ACC112 (cell line): ENCODE results near the gene MYBPH.

Experiments used
- H2AFZ ChIP-seq: fragments of 200-600 bp; sonication (generic); one replicate; pipeline ENCODE4 v1.6.0; 2017; ENCODE audit warnings: antibody characterized with exemption, low read length; ENCODE audit not compliant: unreplicated experiment
- H3K27ac ChIP-seq: fragments of 200-600 bp; sonication (generic); 2 replicates; pipeline ENCODE4 v1.5.1; 2014; ENCODE audit warnings: low read depth, mild to moderate bottlenecking, antibody characterized with exemption, low read length, moderate library complexity
- H3K27me3 ChIP-seq: fragments of 200-600 bp; sonication (generic); 2 replicates; pipeline ENCODE4 v1.6.1; 2014; ENCODE audit warnings: mild to moderate bottlenecking, antibody characterized with exemption, low read length, moderate library complexity, mixed read lengths; ENCODE audit not compliant: insufficient read depth
- H3K36me3 ChIP-seq: fragments of 200-600 bp; sonication (generic); 2 replicates; pipeline ENCODE4 v1.6.1; 2016; ENCODE audit warnings: mild to moderate bottlenecking, antibody characterized with exemption, low read length, moderate library complexity, mixed read lengths; ENCODE audit not compliant: insufficient read depth
- H3K4me1 ChIP-seq: fragments of 200-600 bp; sonication (generic); one replicate; pipeline ENCODE4 v1.6.1; 2016; ENCODE audit warnings: low read length, mixed read lengths; ENCODE audit not compliant: insufficient read depth, unreplicated experiment, control insufficient read depth
- H3K4me3 ChIP-seq: fragments of 200-600 bp; sonication (generic); 2 replicates; pipeline ENCODE4 v1.5.1; 2014; ENCODE audit warnings: mild to moderate bottlenecking, low read depth, low read length
- H3K79me2 ChIP-seq: fragments of 200-600 bp; sonication (generic); one replicate; pipeline ENCODE4 v1.6.0; 2016; ENCODE audit warnings: low read length; ENCODE audit not compliant: control insufficient read depth, unreplicated experiment, insufficient read depth

The MYBPH gene

GRCh38 chr1:203153989-203154821, 21.4 kb downstream of the MYBPH start:
- H3K27ac ChIP-seq: peak overlapping the region; percentile 61
- peak overlapping the region; percentile 86 for H2AFZ ChIP-seq

GRCh38 chr1:203153051-203153988, 22.3 kb downstream of the MYBPH start:
- H3K4me3 ChIP-seq: 0 out of 2 replicates have a peak overlapping the region, but pooled peaks have one; percentile 0
- peaks cover 27% of the 10 kb centered on the region for H3K4me1 ChIP-seq
- H3K79me2 ChIP-seq: no peaks in the 10 kb centered on the region
- peak overlapping the region; percentile 86 for H2AFZ ChIP-seq
- no peaks in the 10 kb centered on the region for H3K27me3 ChIP-seq
- H3K27ac ChIP-seq: peak overlapping the region; percentile 61
- no peaks in the 10 kb centered on the region for H3K36me3 ChIP-seq

More at GRCh38 chr1:203153989-203154821, 21.4 kb downstream of the MYBPH start:
- Histone ChIP-seq H3K4me3 (0 out of 2 replicates have a peak overlapping the region, but pooled peaks have one; percentile 0), H3K4me1 (peaks cover 27% of the 10 kb centered on the region), H3K79me2 (no peaks in the 10 kb centered on the region), H3K36me3 (no peaks in the 10 kb centered on the region), H3K27me3 (no peaks in the 10 kb centered on the region)

GRCh38 chr1:203152158-203153034, 23.2 kb downstream of the MYBPH start:
- Histone ChIP-seq H3K4me3 (no peak overlapping the region), H3K36me3 (no peaks in the 10 kb centered on the region), H3K27me3 (no peaks in the 10 kb centered on the region), H2AFZ (no peak overlapping the region), H3K4me1 (peaks cover 27% of the 10 kb centered on the region), H3K27ac (no peak overlapping the region), H3K79me2 (no peaks in the 10 kb centered on the region)

DNA sequence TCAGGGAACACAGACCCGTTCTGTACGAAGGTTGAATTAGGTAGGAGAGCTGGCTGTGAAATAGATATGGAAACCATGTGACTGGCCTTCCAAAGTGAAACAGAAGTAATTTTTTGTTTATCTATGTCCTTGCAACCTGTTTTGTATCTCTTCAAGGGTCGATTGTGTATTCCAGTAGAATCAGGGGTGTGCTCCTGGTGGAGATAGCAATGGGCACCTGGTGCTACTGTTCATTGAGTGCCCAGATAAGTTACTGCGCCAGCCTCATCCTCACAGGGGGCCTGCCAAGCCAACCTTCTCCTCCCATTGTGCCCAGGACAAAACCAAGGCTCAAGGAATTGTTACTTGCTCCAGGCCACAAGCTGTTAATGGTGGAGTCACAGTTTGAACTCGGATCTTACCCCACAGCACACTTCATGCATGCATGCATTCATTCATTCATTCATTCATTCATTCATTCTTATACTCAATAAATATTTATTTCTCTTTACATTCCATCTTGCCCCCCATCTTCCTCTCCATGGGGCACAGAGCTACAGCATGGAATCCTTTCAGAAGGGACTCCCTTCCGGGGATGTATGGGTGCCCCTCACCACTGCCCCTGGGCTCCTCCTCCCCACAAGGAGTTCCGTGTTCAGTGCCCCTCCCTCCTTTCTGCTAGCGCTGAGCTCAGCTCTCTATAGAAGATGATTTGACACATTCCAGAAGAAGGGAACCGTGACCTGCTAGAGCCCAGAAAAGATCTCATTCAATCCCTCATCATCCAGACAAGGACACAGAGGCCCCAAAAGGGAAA, 24.1 kb downstream of the MYBPH start:
- no peaks in the 10 kb centered on the region for H3K79me2 ChIP-seq
- H3K4me1 ChIP-seq: peaks cover 27% of the 10 kb centered on the region
- H3K4me3 ChIP-seq: no peak overlapping the region
- no peaks in the 10 kb centered on the region for H3K27me3 ChIP-seq
- no peaks in the 10 kb centered on the region for H3K36me3 ChIP-seq
- no peak overlapping the region for H3K27ac ChIP-seq
- H2AFZ ChIP-seq: no peak overlapping the region

- Histone ChIP-seq H3K27ac (no peak overlapping the region), H3K4me1 (peaks cover 27% of the 10 kb centered on the region), H3K4me3 (no peak overlapping the region), H3K27me3 (no peaks in the 10 kb centered on the region), H2AFZ (no peak overlapping the region), H3K36me3 (no peaks in the 10 kb centered on the region), H3K79me2 (no peaks in the 10 kb centered on the region)
These were observed 24.9 kb downstream of the MYBPH start for GRCh38 chr1:203150511-203151297.

DNA sequence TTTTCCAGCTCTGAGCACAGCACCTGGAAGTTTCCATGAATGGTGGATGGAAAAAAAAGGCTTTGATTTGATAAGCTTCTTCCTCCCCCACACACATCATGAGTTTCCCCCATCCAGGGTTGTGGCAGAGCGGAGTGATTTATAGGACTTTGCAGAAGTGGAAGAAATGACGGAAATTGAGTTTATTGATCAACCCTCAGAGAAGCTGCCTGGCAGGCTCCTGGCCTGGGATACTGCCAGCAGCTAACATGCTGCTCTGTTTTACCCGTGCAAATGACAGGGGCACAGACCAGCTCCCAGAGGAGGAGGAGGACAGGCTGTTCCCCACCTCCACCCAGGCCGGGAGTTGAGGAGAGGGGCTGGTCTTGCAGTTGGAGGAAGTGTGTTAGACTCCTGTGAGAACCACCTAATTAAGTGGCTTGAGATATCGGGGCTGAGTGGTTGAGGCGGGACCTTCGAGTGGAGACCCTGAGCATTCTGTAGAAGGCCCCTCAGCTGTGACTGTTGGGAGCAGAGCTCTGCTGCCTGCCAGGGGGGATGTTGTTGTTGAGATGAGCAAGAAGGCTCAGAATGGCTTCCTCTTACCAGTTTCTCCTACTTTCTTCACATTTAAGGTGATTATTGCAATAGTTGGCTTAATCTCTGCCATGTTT, 26.3 kb downstream of the MYBPH start:
- no peak overlapping the region for H2AFZ ChIP-seq
- H3K27me3 ChIP-seq: no peaks in the 10 kb centered on the region
- H3K27ac ChIP-seq: no peak overlapping the region
- H3K4me1 ChIP-seq: peaks cover 31% of the 10 kb centered on the region
- H3K36me3 ChIP-seq: no peaks in the 10 kb centered on the region
- no peaks in the 10 kb centered on the region for H3K79me2 ChIP-seq
- H3K4me3 ChIP-seq: no peak overlapping the region

GRCh38 chr1:203148579-203148978, 27.0 kb downstream of the MYBPH start:
- Histone ChIP-seq H3K27ac (no peak overlapping the region), H3K79me2 (no peaks in the 10 kb centered on the region), H3K4me1 (peaks cover 24% of the 10 kb centered on the region), H2AFZ (no peak overlapping the region), H3K36me3 (no peaks in the 10 kb centered on the region), H3K4me3 (no peak overlapping the region), H3K27me3 (no peaks in the 10 kb centered on the region)

DNA sequence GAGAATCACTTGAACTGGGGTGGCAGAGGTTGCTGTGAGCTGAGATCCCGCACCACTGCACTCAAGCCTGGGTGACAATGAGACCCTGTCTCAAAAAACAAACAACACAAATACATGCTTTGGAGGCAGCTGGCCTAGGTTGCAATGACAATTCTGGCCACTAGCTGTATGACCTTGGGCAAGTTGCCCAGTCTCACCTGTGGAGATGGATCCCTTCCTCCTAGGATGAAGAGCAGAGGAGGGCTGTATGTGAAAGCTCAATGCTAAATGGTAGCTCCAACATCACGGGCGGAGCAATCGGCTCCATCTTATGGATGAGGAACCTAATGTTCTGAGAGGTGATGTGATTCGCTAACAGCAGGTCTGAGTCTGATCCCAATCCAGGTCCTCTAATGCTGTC, 27.5 kb downstream of the MYBPH start:
- Histone ChIP-seq H3K27ac (no peak overlapping the region), H3K4me3 (no peak overlapping the region), H3K36me3 (no peaks in the 10 kb centered on the region), H3K27me3 (no peaks in the 10 kb centered on the region), H3K79me2 (no peaks in the 10 kb centered on the region), H2AFZ (no peak overlapping the region), H3K4me1 (peaks cover 19% of the 10 kb centered on the region)

DNA sequence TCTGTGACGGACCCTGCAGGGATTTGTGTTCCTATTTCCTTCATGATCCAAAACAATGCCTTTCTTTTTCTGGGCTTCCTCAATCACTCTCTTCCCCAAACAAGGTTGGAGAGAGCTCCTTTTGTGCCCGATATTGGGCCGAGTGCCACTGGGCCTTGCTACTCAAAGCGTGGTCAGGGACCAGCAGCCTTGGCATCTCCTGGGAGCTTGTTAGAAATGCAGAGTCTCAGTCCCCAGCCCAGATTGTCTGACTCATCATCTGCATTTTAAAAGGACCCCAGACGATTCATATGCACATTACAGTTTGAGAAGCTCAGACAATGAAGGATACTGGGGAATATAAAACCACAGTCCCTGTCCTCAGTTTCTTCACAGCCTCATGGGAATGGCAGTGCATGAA, 28.2 kb downstream of the MYBPH start:
- no peaks in the 10 kb centered on the region for H3K27me3 ChIP-seq
- H2AFZ ChIP-seq: no peak overlapping the region
- H3K4me1 ChIP-seq: peaks cover 11% of the 10 kb centered on the region
- H3K4me3 ChIP-seq: no peak overlapping the region
- no peaks in the 10 kb centered on the region for H3K36me3 ChIP-seq
- no peaks in the 10 kb centered on the region for H3K79me2 ChIP-seq
- H3K27ac ChIP-seq: no peak overlapping the region
